HK-2 (cell line): ENCODE measurements around the gene ISCA2.

Experiments
- DNase-seq: peaks from one replicate; pipeline ENCODE4 v3.0.0-alpha.2; 2018; ENCODE audit not compliant: unreplicated experiment

The ISCA2 gene

DNA sequence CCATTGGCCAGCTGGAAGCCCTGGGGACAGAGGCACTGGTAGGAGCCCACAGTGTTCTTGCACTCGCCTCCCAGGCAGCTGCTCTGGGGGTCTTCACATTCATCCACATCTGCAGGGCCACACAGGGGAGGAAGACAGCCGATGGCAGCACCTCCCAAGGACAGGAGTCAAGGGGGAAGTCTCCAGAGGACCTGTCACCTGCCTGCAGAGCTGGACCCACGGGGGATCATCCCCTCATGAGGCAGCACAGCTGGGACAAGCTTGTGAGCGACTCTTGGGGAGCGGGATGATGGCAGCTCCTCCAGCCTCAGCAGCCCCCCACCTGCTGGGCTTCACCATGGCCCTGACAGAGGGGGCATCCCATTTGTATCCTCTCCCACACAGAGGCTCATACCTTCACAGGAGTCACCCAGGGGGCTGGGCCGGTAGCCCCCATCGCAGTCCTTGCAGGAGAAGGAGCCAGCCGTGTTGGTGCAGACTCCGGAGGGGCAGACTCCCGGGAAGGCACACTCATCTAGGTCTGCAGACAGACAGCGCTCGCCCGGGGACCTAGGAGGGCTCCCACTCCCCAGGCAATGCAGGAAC, 15.4 kb downstream of the ISCA2 start:
- no peak for DNase-seq

DNA sequence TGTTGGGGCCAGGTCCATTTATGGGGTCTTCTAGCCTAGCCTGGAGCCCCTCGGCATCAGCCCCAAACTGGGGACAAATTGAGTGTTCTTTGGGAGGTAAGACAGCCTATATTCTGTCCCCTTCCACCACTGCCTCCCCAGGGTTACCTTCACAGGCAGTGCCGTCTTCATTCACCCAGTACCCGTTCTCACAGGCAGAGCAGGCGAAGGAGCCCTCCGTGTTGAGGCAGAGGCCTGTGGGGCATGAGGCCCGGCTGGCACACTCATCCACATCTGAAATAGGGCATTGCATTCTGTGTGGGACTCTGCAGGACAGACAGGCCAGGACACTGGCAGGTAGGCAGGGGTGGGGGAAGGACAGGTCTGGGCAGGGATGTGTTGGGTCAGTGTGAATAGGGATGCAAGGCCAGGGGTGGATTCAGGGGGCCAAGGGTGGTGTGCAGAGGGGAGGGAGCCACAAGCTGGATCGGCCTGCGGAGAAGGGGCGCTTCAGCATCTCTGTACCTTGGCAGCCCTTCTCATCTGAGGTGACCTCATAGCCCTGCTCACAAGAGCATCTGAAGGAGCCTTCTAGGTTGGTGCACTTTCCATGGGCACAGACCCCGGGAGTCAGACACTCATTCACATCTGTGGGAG, 16.1 kb downstream of the ISCA2 start:
- no peak for DNase-seq

DNA sequence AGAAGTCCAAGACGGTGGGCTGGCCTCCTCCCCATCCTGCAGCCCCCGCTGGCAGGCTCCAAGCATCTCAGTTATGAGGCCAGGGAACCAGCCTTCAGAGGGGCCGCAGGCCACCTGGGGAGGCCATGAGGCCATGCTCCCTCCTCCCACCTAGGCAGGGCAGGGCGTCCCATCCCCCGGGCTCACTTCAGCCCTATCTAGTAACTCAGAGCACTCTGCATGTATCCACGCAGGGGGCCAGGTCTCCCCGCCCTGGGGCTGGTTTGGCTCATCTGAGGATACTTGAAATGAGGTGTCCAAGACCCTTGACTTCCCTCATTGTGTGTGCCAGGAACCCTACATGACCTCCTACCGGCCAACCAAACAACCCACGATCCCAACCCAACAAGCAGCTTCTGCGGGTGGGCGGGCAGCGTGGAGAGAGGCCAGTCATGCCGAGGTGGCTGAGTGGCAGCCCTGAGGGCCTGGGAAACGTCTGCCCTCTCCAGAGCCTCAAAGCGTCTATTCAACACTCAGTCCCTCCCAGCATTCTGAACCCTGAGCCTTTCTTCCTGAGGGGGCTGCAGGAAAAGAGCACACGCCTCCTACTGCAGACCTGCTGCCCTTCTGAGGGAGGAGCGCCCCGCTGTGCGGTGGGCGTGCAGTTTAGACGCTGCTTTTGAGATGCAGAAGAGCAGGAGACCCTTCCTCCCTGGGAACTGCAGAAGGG, 16.8 kb downstream of the ISCA2 start:
- no peak for DNase-seq

DNA sequence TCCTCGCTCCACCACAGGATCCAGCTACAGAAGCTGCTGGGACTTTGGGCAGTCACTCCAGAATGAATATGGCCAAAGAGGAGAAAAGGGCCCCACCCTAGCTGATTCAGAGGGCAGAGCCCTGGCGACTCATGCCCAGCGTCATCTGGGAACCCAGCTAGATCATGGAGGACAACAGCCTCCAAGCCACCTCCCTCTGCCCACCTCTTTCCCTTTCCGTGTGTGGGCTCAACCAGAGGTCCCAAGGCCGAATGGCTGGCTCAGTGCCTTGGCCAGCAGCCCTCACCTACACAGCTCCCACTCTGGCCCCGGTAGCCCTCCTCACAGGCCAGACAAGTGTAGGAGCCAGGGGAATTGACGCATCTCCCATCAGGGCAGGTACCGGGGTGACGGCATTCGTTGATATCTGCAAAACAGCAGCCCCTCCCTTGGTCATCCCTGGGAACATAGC, 17.4 kb downstream of the ISCA2 start:
- peak; percentile 41 for DNase-seq

- DNase-seq = no peak
Observed at GRCh38 chr14:74511966-74512830, 18.6 kb downstream of the ISCA2 start.

GRCh38 chr14:74514471-74514941, 20.9 kb downstream of the ISCA2 start:
- peak; percentile 64 for DNase-seq

DNA sequence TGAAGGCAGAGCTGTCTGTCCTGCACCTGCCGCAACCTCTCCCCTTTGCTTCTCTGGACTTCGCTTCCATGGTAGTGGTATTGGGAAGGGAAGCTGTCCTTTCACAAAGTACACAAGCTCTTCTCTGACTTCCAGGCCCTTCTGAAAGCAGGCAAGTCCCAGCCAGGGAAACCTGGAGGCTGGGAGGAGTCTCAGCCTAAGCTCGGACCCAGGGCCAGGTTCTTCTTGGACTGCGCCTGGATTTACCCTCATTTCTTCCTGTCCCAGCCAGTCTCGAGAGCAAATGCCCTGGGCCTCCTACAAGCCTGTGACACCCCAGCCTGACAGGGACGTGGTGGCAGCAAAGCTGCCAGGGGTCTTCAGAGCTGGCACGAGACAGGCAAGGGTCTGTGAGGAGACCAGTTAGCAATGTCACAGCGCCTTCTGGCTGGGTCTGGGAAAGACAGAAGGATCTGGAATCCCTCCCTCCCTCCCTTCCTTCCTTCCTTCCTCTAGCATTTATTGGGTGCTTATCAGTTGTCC, 22.4 kb downstream of the ISCA2 start:
- DNase-seq = no peak

DNA sequence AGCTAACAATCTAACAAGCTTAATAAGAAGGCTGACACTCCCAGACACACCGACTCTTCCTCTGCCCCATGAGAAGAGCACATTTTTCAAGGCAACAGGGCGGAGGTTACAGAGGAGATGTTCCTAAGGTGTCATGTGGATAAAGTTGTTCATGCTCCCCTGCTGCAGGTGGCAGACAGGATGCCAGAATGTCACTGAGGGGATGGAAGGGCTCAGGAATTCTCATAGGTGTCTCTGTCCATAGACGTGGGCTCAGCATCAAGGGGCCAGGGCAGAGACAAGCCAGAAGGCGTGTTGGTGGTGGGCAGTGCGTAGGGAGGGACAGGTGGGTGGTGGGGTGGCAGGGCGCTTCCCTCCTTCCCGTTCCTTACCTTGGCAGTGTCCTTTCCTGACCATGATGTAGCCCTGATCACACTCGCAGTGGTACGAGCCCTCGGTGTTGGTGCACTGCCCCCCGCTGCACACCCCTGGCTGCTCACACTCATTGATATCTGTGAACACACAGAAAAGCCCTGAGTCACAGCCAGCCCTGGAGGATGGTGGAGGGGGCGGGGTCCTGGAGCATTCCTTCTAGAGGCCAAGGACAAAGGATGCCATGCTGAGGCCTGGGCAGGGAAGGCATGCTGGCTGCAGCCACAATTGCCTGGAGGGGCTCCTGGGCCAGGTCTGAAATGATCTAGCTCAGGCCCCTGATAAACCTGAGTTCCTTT, 23.0 kb downstream of the ISCA2 start:
- DNase-seq = peak; percentile 39

DNA sequence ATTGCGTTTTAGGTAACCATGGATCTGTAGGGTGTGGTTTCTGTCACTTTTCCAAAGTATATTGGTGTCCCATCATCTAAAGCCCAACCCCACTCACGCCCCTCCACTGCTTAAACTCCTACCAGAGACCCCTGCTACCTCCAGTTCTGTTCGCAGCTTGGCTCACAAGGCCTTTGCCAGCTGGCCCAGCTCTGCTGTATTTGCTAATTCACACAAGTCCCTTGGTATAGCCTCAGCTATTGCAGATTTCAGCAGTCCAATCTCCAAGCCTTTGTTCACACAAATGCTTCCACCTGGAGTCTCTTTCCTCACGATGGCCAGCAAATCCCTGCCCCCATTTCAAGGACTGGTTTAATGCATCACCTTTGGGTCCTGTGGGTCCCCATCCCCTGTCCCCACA, 24.2 kb downstream of the ISCA2 start:
- no peak for DNase-seq

GRCh38 chr14:74518221-74518620, 24.7 kb downstream of the ISCA2 start:
- no peak for DNase-seq

GRCh38 chr14:74519316-74520074, 25.9 kb downstream of the ISCA2 start:
- no peak for DNase-seq

DNA sequence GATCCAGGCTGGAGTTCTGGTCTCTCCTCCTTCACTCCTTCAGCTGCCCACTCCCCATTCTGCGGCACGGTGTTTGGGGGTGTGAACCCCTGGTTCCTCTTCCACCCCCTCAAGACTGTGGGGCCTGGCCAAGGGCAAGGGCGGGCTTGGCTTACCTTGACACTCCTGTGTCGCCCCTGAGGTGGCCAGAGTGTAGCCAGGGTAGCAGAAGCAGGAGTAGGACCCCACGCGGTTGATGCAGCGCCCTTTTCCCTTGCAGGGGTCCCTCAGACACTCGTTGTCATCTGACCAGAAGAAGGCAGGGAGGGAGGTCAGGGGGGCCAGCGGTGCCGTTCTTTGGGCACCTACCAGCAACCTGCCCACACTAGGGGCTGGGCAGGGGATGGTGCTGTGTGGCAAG, 28.2 kb downstream of the ISCA2 start:
- no peak for DNase-seq

DNA sequence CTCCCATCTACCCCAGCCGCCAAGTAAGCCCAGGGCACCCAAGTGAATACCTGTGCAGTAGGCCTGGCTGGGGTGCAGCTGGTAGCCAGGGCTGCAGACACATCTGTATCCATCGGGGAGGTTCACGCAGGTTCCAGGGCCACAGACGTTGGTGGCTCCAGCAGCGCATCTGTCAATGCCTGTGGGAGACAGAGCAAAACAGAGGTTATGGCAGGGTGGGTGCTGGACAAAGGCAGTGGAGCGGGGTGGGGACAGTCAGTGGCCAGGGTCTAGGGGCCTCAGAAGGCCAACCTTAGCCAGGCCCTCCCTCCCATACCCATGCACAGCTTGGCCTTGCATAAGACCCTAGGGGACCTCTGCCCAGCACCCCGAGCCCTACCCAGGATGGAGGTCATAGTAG, 29.2 kb downstream of the ISCA2 start:
- no peak for DNase-seq

DNA sequence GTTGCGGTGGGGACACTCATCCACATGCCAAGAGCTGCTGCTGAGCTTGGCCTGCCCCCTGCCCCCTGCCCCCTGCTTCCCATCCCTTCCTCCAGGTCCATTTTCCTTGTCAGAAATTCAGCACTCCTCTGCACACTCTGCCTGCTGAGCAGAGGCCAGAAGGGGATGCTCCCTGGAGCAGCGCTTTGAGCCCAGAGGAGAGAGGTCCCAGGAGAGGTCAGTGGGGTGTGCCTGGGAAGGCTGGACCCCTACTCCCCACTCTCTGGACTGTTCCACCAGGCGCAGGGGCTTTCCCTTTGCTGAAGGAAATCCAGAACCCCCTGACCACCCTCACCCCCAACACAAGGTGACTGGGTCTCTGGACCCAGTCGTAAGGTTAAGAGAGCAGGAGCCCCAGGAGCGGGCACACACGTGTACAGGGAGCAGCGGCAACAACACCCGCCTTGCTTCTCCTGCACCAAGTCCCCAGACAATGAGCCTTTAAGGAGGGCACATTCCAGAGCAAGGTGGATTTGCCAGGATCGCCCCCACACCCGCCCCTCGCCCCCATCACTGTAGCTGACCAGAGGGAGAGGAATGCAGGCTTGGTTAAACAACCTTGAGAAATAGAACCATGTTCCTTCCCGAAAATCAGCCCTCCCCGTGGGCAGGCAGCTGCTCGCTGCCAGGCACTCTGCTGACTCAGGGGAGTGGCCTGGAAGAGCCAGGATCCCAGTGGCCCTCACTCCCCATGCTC, 30.7 kb downstream of the ISCA2 start:
- DNase-seq = no peak

GRCh38 chr14:74524812-74525135, 31.2 kb downstream of the ISCA2 start:
- no peak for DNase-seq

- DNase-seq = no peak
Observed at GRCh38 chr14:74525361-74525851, 31.8 kb downstream of the ISCA2 start.

DNA sequence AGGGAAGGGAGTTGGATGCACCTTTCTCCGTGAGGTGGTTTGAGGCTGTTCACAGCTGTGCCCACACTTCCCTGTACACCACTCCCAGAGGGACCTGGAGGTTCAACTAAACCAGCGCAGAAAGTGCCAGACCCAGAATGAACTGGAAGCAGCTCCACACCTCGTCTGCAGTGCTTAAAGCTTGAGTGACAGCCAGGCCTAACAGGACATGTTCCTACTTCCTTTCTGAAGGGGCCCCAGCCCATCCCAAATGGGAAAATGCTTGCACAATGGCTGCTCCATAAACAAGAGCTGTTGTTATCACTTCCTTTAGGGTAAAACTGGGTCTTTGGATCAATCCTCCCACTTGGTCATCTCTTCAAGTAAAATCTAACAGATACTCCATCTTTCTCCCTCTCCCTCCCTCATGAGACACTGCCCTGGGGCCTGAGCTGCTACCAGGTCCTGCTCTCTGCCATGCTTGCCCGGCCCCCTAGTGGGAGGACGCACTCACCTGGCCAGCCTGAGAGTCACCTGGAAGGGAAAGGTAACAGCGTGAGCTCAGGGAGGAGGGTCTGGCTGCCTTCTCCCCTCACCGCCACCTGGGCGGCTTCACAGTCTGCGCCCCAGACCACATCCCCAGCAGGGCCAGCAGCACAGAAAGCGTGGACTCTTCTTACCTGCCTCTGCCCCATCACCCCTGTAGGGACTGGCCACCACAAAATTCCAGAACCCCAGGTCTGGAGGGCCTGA, 33.5 kb downstream of the ISCA2 start:
- no peak for DNase-seq

DNA sequence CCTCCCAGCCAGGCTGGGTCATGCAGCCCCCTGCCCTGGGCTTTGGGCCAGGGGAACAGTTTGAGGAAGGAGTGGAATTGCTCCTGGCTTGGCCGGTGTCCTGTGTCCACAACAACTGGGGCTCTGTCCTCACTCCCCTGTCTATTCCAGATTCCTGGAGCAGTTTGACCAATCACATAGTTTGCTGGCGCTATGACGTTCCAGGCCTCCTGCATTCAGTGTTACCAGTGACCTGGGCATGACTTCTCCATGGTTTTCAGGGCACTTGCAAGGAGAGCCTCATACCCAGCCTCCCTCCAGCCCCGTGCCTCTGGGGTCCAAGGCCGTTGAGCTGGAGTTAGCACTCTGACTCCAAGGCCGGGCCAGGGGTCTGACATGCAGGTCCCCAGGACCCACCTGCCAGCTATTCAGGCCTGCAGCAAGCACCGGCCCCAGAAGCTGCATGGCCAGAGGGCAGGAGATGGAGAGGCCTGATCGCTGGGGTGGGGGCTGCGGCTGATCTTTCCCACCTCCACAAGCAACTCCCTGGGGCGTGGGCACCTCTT, 34.2 kb downstream of the ISCA2 start:
- DNase-seq = no peak

GRCh38 chr14:74528406-74528805, 34.8 kb downstream of the ISCA2 start:
- DNase-seq = no peak
